Neural crest cell (in vitro differentiated cells): ENCODE results near the gene RNF20. TPM values are rescaled to one million over a fixed set of nuclear protein-coding genes. Genes with fewer than 3 reads are reported as not detected.
"Not testable (repeated sequence)": the region's sequence is repeated elsewhere in the genome, so short reads cannot be mapped to it uniquely, and the experiment has no call there.

Experiments used
- DNase-seq: peaks from one replicate; pipeline ENCODE4 v3.0.0; 2021; ENCODE audit warnings: low read depth, mixed read lengths, low spot score
- H3K27ac Mint-ChIP-seq: one replicate; pipeline ENCODE4 v1.8.0; 2021; ENCODE audit warnings: mild to moderate bottlenecking, mixed read lengths; ENCODE audit not compliant: unreplicated experiment
- H3K27me3 Mint-ChIP-seq: 2 replicates; pipeline ENCODE4 v1.8.0; 2021; ENCODE audit warnings: low read depth, mild to moderate bottlenecking, mixed read lengths
- H3K36me3 Mint-ChIP-seq: 2 replicates; pipeline ENCODE4 v1.8.0; 2021; ENCODE audit warnings: low read depth, mild to moderate bottlenecking, mixed read lengths
- H3K4me1 Mint-ChIP-seq: 2 replicates; pipeline ENCODE4 v1.8.0; 2021; ENCODE audit warnings: mixed read lengths
- H3K4me3 Mint-ChIP-seq: one replicate; pipeline ENCODE4 v1.8.0; 2021; ENCODE audit warnings: mild to moderate bottlenecking, mixed read lengths
- H3K9me3 Mint-ChIP-seq: 2 replicates; pipeline ENCODE4 v1.8.0; 2021; ENCODE audit warnings: mixed read lengths
- CTCF ChIP-seq: fragments of 200-600 bp; sonication (generic); conservative IDR thresholded peaks from 2 replicates; pipeline ENCODE4 v1.5.0; 2021; ENCODE audit warnings: antibody characterized with exemption, mild to moderate bottlenecking
- total RNA-seq: library from RNA; stranded (reverse); gene quantifications from 2 replicates; pipeline ENCODE4 v1.2.1, GENCODE V29; 2021

The RNF20 gene
- total RNA-seq, 1 donor from 2014 or later, result 66.6 TPM

- TF ChIP-seq CTCF, result no peak
- Mint-ChIP-seq H3K27ac (no peak overlapping the region), H3K4me3 (no peak overlapping the region), H3K36me3 (no peaks in the 10 kb centered on the region), H3K9me3 (no peaks in the 10 kb centered on the region), H3K27me3 (no peaks in the 10 kb centered on the region), H3K4me1 (no peaks in the 10 kb centered on the region)
- no peak for DNase-seq
These were observed 48.9 kb downstream of the RNF20 start for GRCh38 chr9:101582553-101582952.

GRCh38 chr9:101585740-101586139, 52.1 kb downstream of the RNF20 start:
- H3K27me3 Mint-ChIP-seq, result no peaks in the 10 kb centered on the region
- H3K36me3 Mint-ChIP-seq, result no peaks in the 10 kb centered on the region
- no peak for TF ChIP-seq CTCF
- H3K9me3 Mint-ChIP-seq, result no peaks in the 10 kb centered on the region
- DNase-seq, result no peak
- H3K4me1 Mint-ChIP-seq, result no peaks in the 10 kb centered on the region
- H3K4me3 Mint-ChIP-seq, result no peak overlapping the region
- H3K27ac Mint-ChIP-seq, result no peak overlapping the region

- Mint-ChIP-seq H3K4me3 (no peak overlapping the region), H3K4me1 (no peaks in the 10 kb centered on the region), H3K36me3 (no peaks in the 10 kb centered on the region), H3K9me3 (no peaks in the 10 kb centered on the region), H3K27me3 (no peaks in the 10 kb centered on the region), H3K27ac (no peak overlapping the region)
- TF ChIP-seq CTCF, result no peak
- no peak for DNase-seq
These were observed 53.0 kb downstream of the RNF20 start for GRCh38 chr9:101586651-101587050.

GRCh38 chr9:101587332-101588043, 53.8 kb downstream of the RNF20 start:
- DNase-seq, result no peak
- Mint-ChIP-seq H3K27ac (no peak overlapping the region), H3K9me3 (no peaks in the 10 kb centered on the region), H3K4me3 (no peak overlapping the region), H3K27me3 (peaks cover 6% of the 10 kb centered on the region), H3K36me3 (no peaks in the 10 kb centered on the region), H3K4me1 (no peaks in the 10 kb centered on the region)
- no peak for TF ChIP-seq CTCF

GRCh38 chr9:101590074-101590473, 56.4 kb downstream of the RNF20 start:
- not testable (repeated sequence) for H3K4me3 Mint-ChIP-seq, H3K9me3 Mint-ChIP-seq, H3K27ac Mint-ChIP-seq, H3K4me1 Mint-ChIP-seq, DNase-seq, H3K36me3 Mint-ChIP-seq
- peaks cover 25% of the 10 kb centered on the region for H3K27me3 Mint-ChIP-seq

- no peaks in the 10 kb centered on the region for H3K36me3 Mint-ChIP-seq
- H3K4me1 Mint-ChIP-seq, result no peaks in the 10 kb centered on the region
- no peak for DNase-seq
- TF ChIP-seq CTCF, result no peak
- no peak overlapping the region for H3K4me3 Mint-ChIP-seq
- peaks cover 33% of the 10 kb centered on the region for H3K27me3 Mint-ChIP-seq
- H3K9me3 Mint-ChIP-seq, result no peaks in the 10 kb centered on the region
- no peak overlapping the region for H3K27ac Mint-ChIP-seq
These were observed 57.2 kb downstream of the RNF20 start for GRCh38 chr9:101590901-101591300.
